Occipital lobe (tissue), 2 donors: ENCODE results near the gene PRPS2. TPM values are rescaled to one million over a fixed set of nuclear protein-coding genes. Genes with fewer than 3 reads are reported as not detected.

Experiments
- DNase-seq: peaks from one replicate; lab custom pipeline; 2025; lab: John Stamatoyannopoulos, UW
- total RNA-seq: library from RNA; depleted of rRNA; stranded (reverse); fragments of >200 nt; gene quantifications from one replicate; pipeline ENCODE4 v1.2.3, GENCODE V29; 2014

Gene PRPS2
- 73.3 TPM for total RNA-seq

DNA sequence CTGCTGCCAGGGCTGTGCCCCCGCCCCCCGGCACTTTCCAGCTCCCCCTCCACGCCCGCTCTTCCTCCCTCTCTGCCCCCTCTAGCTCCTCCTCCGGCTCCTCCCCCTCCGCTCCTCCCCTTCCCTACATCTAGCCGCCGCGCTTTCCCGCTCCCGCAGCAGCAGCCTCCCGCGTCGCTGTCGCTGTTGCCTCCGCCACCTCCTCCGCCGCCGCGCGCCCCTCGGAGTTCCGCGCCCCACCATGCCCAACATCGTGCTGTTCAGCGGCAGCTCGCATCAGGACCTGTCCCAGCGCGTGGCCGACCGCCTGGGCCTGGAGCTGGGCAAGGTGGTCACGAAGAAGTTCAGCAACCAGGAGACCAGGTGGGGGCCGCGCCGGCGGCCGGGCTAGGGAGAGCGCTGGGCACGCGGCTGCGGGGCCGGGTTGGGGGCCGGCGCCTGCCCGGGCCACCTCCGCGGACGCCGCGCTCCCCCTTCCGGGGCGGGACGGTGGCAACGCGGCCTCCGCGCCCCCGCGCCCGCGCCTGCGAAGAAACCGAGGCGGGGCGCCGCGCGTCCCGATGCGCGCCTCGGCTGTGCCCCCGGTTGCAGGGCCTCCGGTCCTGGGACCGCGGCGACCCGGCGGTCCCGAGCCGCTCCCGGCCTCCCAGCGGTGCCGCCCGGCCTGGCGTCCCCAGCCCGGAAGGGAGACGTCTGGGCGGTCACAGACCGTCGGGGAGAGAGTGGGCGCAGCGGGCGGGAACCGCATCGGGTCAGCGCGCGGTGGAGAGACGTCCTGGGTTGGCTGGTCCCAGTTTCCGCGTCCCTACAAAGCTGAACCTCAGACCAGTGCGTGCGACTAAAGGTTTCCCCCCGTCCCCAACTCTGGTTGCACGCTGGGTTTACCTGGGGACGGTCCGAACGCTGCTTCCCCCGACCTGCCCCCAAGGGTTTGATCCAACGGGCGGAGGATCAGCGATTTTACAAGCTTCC, at the start of gene PRPS2:
Gene PRPS2 (plus strand): TSS at position 156 of the 972 bp plus-strand sequence. CDS start 86 bp downstream, at position 242.
- DNase-seq, result peak; percentile 47

DNA sequence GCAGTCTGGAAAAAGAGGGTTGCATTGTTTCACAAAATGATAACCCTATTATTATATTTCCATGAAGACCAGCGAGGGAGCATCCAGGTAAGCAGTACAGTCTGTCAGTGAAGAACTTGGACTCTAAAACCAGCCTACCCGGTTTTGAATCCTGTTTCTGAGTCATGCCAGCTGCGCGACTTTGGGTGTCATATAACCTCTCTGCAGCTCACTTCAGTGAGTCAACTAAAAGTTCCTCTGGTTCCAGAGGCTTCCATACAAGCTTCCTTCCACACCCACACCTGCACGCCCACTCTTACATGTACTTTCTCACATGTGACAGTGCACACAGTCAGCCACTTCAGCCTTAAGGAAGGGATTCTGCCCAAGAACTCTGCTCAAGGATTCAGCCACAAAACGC, 49.8 kb upstream of the PRPS2 start:
- DNase-seq, result no peak

DNA sequence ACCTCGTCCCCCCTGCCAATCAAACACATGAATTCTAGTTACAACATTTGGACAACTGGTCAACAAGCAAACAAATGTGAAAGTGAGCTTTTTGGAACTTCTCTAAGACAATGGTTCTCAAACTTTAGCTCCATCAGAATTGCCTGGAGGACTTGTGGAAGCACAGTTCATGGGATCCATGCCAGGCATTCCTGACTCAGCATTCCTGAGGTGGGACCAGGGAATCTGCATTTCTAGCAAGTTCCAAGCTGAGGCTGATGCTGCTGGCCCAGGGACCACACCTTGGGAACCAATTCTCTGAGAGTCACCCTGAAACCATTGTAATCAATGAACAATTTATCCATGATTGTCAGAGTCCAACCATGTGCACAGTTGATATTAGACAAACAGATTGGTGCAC, 43.8 kb upstream of the PRPS2 start:
- no peak for DNase-seq

DNA sequence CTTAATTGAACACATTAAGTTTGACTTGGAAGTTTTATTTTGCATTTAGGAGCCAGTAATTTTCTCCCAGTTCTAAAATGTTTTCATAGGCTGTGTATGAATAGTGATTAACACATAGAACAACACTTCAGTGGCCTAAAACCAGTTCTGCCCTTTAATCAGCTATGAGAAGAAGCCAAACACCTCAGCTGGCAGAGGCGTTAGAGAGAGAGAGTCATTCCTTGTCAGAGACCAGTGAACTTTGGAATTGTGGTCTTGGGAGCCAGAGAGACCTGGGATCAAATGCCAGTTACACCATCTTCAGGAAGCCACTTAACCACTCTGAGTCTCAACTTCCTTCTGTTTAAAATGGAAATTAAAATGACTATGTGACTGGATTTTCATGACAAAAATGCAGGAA, 39.3 kb upstream of the PRPS2 start:
- no peak for DNase-seq

DNA sequence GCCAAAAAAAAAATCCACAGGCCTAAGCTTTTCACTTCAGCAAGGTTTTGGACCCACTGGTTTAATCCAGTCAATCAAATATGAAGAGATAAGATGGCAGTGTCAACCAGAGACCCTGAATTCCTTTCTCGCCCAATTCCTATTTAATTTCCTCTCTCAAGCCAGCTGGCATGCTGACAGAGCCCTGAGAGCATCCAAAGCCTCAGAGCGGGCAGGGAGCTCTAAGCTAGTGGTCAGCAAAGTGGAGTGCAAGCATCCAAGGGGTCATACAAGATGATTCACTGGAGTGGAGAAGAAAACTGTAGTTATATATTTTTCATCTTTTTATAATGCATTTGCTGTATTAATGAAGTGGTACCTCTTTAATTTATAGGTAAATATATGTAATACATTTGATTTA, 37.8 kb upstream of the PRPS2 start:
- no peak for DNase-seq

DNA sequence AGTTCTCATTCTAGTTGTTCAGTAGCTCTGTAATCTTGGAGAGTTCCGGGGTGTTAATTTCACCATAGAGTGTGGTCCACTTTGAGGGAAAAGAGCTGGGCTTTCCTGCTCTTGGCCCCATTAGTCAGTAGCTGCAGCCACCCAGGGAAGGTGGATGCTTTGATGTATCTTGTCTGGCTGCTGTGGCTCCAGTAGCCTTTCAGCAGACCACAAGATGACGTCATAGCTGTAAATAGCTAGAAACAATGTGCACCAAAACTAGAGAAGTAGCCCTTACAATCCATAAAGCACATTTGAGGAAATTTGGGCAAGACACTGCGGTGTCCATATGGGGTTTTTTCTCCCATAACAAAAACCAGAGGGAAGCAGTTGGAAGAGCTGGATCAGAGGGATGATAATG, 32.9 kb upstream of the PRPS2 start:
- DNase-seq, result no peak

DNA sequence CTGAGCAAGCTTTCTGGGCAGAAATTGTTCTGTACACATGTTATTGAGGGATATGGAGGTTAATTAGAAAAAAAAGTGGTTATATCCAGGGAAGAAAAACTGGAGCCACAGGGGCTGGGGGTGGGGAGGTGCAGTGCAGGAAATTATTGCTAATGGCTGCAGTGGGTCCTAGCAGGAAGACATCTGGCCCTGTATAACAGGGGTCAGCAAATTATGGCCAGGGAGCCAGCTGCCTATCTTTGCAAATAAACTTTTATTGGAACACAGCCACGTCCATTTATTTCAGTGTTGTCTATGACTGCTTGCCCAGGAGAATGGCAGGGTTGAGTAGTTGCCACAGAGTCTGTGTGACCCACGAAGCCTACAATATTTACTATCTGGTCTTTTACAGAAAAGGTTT, 23.4 kb upstream of the PRPS2 start:
- DNase-seq, result no peak

DNA sequence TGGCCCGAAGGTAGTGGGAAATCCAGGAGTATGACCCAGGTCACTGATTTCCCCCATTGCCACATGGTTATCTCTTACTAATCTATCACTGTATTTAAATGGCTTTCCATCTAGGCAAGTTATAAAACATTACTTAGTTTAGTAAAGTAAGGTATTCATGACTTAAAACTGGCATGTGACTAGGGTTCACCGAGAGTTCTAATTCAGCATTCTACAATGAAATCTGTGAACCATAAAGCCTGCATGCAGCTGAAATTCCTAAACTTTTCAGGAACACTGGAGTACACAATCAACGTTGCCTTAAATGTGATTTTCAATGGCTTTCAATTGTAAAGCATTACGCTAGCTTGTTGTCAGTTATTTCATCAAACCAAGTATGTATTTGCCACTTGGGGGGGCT, 22.7 kb upstream of the PRPS2 start:
- DNase-seq, result no peak

DNA sequence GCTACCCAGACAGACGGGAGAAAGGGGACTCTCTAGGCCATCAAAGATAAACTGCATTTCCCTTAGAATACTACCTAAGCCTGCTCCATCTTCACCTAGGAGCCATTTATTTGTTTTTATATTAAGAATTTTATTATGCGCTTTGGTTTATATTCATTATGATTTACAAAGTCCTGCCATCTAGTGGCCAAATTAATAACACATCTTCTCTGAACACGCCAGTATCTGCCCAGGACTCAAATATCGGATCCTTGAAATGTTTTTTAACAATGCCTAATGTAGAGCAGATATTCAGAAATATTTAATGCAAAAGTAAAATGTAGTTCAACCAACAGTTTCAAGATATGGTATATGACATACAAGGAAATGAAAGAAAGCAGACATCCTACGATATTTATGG, 20.8 kb upstream of the PRPS2 start:
- DNase-seq, result no peak

DNA sequence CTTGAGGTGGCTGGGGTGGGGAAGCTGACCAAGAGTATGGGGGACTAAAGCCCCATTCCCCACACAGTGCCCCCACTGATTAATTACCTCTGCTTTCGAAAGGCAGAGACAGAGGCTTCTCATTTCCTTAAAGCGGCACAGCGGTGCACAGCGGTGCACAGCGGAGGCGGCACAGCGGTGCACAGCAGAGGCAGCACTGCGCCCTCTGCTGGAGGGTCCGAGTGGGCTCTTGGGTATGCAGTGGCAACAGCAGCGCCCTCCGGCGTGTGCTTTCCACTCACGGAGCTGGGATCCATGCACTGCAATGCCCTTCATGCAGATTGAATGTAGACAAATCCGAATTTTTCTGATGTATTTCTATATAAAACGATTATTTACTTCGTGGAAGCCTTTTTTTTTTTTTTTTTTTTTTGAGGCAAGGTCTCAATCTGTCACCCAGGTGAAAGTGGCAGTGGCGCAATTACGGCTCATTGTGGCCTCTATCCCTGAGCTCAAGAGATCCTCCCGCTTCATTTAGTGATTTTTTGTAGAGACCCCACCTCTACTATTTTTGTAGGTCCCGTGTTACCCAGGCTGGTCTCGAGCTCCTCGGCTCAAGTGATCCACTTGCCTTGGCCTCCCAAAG, 19.7 kb upstream of the PRPS2 start:
- peak; percentile 0 for DNase-seq

DNA sequence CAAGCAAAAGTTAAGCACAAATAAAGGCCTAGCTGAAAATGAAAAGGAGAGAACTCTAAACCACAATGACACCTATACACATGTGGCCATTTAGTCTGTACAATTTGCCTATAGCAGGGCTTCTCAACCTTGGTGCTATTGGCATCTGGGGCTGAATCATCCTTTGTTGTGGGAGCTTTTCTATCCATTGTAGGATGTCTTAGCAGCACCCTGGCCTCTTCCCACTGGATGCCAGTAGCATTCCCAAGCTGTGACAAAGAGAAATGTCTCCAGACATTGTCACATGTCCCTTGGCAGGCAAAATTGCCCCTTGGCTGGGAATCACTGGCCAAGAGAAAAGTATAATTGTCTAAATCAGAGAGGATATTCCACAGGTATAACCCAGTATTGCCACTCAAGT, 13.5 kb upstream of the PRPS2 start:
- DNase-seq, result no peak

DNA sequence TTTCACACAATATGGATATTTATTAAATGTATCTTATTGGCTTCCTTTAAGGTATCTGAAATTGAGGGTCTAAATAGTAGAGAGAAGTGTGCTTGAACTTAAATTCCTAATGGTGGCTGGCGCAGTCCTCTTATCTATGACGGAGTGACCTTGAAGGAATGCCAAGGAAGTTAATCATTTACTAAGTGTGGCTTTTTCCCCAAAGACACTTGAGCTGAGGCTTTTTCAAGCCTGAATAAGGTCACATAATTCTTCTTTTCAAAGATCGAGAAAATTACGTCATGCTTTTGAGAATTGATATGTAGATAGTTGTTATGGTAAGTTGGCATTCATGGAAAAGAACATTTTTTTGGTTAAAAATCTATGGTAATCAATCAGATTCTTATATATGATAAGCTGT, 11.7 kb upstream of the PRPS2 start:
- DNase-seq, result no peak

DNA sequence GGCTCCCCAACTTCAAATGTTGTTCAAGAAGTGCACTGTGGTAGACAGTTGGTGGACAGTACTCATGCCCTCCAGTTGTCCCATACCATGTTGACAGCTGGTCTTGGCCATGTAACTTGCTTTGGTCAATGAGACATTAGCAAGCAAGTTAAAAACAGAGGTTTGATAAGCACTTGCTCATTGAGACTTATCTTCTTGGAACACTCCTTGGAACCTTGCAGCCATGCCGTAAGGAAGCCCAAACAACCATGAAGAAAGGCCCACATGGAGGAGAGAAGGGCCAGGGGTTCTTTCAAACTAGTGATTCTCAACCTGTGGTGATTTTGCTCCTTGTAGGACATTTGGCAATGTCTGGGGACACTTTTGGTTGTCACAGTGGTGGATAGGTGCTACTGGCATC, 2.6 kb upstream of the PRPS2 start:
- DNase-seq, result no peak

DNA sequence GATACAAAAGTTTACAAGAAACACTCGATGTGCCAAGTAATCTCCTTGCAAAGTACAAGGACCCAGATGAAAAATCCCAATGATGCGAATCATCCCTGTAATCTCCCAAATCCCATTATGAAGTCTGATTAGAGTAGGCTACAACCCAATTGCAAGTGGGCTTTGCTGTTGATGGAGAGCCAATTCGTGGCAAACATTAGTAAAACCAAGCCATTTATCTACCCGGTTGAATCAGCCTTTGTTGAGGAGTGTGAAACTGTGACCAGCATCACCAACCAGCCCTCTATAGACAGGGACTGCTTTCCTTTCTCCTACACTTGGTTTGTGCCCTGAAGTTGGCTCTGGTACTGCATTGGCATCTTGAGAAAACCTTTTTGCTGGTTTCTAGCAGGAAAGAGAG, 1.2 kb upstream of the PRPS2 start:
- DNase-seq, result no peak

DNA sequence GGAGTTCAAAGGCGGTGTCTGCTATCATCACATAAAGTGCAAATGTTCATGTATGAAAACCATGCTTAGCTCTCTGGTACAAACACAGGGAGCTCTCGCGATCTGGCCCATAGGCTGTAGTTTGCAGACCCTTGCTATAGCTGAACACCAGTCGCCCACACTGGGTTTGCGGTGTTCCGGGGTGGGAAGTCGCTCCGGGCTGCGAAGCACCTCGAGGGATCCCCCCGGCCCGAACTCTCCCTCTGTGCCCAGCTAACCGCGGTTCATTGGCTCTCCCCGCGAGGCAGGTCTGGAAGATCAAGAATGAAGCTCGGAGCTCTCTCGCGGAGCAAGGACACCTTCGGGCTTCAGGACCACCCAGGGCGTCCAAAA, 341 bp upstream of the PRPS2 start:
- DNase-seq, result no peak

DNA sequence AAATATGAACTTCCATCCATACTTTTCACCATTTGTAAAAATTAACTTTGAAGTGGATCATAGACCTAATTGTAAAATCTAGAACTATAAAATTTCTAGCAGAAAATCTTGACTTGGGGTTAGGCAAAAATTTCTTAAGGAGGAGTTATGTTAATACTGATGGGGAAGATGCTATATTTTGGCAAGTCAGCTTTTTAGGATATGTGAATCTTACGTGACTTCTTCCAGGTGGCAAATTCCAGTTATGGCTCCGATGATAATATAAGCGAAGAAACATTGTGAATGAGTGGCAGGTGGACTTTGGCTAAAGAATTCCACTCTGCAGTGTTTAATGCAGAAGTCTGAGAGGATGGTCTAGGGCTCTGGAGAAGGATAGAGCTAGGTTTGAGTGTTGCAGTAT, 1.5 kb downstream of the PRPS2 start:
- no peak for DNase-seq

DNA sequence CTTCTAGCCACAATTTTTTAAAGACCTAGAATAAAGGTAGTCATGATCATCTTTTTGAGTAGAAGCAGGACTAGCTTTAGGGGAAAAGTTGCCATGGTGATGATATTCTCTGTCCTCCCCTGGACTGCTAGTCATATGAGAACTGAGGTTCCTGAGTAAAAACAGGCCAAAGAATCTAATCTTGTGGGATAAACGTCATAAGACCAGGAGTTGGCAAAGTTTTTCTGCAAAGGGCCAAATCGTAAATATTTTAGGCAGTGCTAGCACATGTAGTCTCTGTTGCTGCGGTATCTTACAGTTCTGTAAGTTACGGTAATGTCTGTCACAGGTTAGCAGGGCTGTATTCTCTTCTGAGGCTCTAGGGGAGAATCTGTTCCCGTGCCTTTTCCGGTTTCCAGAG, 3.4 kb downstream of the PRPS2 start:
- DNase-seq, result no peak

DNA sequence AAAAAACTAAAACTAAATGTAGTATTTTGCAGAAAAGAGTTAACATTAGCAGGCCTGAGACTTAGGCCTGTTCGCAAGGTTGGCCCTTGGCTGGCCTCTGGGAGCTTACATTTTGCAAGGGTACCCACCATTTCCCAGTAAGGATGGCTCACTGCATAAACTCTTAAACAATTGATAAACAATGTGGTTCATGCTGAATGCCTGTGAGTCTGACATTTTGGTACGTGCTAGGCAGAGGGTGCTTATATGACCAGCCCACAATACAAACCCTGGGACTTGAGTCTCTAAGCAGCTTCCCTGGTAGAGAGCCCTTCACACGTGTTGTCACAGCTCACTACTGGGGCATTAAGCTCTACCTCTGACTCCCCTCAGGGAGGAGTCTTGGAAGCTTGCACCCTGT, 7.4 kb downstream of the PRPS2 start:
- DNase-seq, result no peak

DNA sequence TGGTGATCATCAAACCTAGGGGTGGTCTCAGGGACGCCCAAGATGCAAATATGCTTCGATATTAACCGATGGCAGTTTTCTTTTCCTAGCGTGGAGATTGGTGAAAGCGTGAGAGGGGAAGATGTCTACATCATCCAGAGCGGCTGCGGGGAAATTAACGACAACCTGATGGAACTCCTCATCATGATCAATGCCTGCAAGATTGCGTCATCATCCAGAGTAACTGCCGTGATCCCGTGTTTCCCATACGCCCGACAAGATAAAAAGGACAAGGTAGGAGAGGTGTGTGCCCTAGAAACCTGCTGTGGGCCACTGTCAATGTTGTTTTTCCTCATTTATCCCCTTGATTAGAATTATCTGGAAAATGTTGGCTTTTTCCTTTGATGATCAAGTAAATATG, 7.9 kb downstream of the PRPS2 start:
- DNase-seq, result no peak

DNA sequence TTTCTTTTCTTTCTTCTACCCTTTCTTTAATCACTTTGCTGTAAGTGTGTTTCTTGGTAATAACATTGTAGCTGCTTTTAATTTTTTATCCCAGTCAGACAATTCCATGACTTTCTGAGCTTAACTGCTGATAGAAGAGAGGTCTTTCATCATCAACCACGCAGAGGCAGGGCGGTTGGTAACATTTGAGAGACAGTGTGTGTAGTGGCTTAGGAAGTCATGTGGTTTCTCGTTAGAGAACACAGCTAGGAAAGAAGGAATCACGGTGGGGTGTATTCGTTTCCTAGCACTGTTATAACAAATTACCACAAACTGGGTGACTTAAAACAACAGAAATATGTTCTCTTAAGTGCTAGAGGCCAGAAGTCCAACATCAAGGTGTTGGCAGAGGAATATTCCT, 11.5 kb downstream of the PRPS2 start:
- DNase-seq, result no peak

DNA sequence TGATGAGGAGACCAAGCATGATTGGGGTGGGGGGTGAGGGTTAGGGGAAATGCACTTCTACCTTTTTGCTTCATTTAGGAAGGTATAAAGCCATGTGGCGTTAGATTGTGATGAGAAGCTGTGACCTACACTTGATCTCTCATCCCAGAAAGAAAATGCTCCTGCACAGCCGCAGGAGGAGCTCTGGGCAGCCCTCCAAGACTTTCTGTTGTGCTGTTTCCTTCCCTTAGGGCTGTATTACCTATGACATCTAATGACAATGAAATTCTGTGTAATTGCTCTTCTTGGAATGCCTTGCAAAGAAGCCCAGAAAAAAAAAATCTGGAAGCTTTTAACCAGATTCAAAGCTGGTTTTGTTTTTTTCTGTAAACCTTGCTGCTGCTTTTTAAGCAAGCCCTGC, 13.4 kb downstream of the PRPS2 start:
- DNase-seq, result no peak

DNA sequence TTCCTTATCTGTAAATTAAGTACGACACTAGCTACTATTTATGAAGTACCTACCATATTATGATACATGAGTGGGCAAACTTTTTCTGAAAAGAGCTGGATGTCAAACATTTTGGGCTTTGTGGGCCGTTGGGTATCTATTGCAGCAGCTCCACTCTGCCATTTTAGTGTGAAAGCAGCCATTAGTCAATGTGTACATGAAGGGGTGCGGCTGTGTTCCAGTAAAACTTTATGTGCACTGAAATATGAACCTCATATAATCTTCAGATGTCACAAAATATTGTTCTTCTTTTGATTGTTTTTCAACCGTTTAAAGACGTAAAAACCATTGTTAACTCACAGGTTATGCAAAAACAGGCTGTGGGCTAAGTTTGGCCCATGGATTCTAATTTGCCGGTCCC, 14.1 kb downstream of the PRPS2 start:
- no peak for DNase-seq

DNA sequence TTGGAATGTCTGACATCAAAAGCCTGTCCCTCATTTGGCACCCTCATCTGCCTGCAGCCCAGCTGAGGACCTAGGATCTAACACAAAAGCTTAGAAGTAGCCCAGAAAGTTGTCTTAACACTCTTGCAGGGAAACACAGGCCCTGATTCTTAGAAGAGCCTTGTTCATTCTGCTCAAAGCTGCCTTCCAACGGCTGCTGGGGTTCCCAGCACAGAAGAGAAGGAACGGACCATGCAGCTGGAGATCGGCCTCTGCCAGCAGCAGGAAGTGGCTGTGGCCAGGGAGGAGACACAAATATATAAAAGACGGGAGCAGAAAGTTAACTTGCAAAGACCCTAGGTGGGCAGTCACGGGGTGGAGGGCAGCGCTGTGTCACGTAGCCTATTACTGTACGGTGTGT, 20.4 kb downstream of the PRPS2 start:
- DNase-seq, result peak; percentile 6
